OCI-LY1 (cell line): Measurements from ENCODE around the gene USP24.

Source experiments
- CTCF ChIP-seq: fragments of 200-600 bp; sonication (generic), shearing (Covaris generic); IDR thresholded peaks from 2 replicates; pipeline ENCODE4 v1.5.1; 2017; ENCODE audit warnings: mild to moderate bottlenecking, antibody characterized with exemption, low read length, moderate library complexity, mixed read lengths
- EZH2 ChIP-seq: fragments of 200-600 bp; sonication (generic), shearing (Covaris generic); IDR thresholded peaks from 2 replicates; pipeline ENCODE4 v1.8.0; 2017; ENCODE audit warnings: borderline replicate concordance, mixed run types, mild to moderate bottlenecking, antibody characterized with exemption, low read length, moderate library complexity, mixed read lengths

- TF ChIP-seq CTCF (no peak), EZH2 (no peak)
These were observed 35.0 kb downstream of the USP24 start for GRCh38 chr1:55180075-55180670.
